ENCODE measurements around the gene ASB18. TPM values are rescaled to one million over a fixed set of nuclear protein-coding genes. Genes with fewer than 3 reads are reported as not detected.

Gene ASB18
- total RNA-seq, 1 donor from 2014 or later = not detected

DNA sequence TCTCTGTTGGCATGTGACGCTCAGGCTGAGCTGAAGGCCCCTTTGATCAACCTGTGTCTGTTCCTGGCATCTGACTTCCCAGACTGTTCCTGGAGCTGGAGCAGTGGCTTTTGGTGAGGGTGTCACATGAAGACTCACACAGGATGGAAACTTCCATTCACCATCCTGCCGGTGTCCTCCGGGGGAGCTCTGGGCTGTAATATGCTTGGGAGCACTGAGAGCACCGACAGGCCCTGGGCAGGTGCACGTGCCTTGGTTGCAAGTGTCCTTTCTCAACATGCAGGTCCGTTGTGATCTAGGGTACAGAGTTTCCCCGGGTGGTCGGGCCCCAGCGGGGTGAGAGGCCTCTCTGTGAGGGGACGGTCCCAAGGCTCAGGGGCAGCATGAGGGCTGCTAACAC, 71.2 kb downstream of the ASB18 start:
- Mint-ChIP-seq H3K36me3 (ENCODE audit: low read depth) (no peaks in the 10 kb centered on the region), H3K9me3 (no peaks in the 10 kb centered on the region), H3K4me3 (no peak overlapping the region), H3K4me1 (no peaks in the 10 kb centered on the region), H3K27ac (no peak overlapping the region), H3K27me3 (no peaks in the 10 kb centered on the region)
- no peak for DNase-seq
- no peak for ATAC-seq (ENCODE audit: low read depth)
- intact Hi-C loops (cut with micrococcal nuclease) = no loop called here
- POLR2A ChIA-PET = no interaction called here
- CTCF ChIA-PET = no interaction called here
- TF ChIP-seq, protein P1, sequence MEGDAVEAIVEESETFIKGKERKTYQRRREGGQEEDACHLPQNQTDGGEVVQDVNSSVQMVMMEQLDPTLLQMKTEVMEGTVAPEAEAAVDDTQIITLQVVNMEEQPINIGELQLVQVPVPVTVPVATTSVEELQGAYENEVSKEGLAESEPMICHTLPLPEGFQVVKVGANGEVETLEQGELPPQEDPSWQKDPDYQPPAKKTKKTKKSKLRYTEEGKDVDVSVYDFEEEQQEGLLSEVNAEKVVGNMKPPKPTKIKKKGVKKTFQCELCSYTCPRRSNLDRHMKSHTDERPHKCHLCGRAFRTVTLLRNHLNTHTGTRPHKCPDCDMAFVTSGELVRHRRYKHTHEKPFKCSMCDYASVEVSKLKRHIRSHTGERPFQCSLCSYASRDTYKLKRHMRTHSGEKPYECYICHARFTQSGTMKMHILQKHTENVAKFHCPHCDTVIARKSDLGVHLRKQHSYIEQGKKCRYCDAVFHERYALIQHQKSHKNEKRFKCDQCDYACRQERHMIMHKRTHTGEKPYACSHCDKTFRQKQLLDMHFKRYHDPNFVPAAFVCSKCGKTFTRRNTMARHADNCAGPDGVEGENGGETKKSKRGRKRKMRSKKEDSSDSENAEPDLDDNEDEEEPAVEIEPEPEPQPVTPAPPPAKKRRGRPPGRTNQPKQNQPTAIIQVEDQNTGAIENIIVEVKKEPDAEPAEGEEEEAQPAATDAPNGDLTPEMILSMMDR (IDR thresholded peaks at IDR 0.05) = no peak

DNA sequence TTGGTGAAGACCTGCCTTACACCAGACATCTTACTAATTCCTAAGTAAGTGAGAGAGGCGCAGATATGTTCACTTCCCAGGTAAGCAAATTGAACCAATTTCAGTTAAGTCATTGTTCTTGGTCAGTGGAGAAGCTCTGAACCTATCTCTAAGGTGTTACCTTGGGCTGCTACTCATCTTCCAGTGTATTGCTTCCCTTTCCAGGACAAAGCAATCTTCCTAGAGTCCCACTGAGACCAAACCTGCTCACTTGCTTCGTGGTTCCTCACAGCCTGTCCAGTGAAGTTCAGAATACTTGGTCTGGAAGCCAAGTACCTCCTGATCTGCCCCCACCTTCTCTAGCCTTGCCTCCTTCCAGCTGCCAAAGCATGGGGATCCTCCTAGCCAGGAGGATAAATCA, 73.5 kb downstream of the ASB18 start:
- Mint-ChIP-seq H3K4me1 (no peaks in the 10 kb centered on the region), H3K27me3 (peaks cover 2% of the 10 kb centered on the region), H3K36me3 (ENCODE audit: low read depth) (no peaks in the 10 kb centered on the region), H3K9me3 (no peaks in the 10 kb centered on the region), H3K4me3 (no peak overlapping the region), H3K27ac (no peak overlapping the region)
- POLR2A ChIA-PET = no interaction called here
- TF ChIP-seq, protein P1 (IDR thresholded peaks at IDR 0.05) = no peak
- intact Hi-C loops (cut with micrococcal nuclease) = no loop called here
- CTCF ChIA-PET = no interaction called here
- no peak for ATAC-seq (ENCODE audit: low read depth)
- no peak for DNase-seq

DNA sequence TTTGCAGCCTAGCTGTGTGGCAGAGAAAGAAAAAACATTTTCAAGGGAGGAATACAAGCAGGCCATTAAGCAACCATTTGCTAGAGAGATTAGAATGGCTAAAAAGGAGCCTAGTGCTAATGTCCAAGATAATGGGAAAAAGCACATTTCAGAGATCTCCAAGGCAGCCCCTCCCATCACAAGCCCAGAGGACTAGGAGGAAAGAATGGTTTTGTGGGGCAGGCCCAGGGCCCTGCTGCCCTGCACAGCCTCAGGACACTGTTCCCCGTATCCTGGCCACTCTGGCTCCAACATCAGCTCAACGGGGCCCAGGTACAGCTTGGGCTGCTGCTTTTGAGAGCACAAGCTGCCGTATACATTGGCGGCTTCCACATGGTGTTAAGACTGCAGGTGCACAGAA, 79.5 kb downstream of the ASB18 start:
- H3K4me1 Mint-ChIP-seq = no peaks in the 10 kb centered on the region
- H3K27me3 Mint-ChIP-seq = peaks cover 40% of the 10 kb centered on the region
- TF ChIP-seq, protein P1 (IDR thresholded peaks at IDR 0.05) = no peak
- POLR2A ChIA-PET = no interaction called here
- no peak overlapping the region for H3K27ac Mint-ChIP-seq
- CTCF ChIA-PET = no interaction called here
- no peak for DNase-seq
- H3K9me3 Mint-ChIP-seq = no peaks in the 10 kb centered on the region
- no peak overlapping the region for H3K4me3 Mint-ChIP-seq
- intact Hi-C loops (cut with micrococcal nuclease) = no loop called here
- no peak for ATAC-seq (ENCODE audit: low read depth)
- no peaks in the 10 kb centered on the region for H3K36me3 Mint-ChIP-seq (ENCODE audit: low read depth)

DNA sequence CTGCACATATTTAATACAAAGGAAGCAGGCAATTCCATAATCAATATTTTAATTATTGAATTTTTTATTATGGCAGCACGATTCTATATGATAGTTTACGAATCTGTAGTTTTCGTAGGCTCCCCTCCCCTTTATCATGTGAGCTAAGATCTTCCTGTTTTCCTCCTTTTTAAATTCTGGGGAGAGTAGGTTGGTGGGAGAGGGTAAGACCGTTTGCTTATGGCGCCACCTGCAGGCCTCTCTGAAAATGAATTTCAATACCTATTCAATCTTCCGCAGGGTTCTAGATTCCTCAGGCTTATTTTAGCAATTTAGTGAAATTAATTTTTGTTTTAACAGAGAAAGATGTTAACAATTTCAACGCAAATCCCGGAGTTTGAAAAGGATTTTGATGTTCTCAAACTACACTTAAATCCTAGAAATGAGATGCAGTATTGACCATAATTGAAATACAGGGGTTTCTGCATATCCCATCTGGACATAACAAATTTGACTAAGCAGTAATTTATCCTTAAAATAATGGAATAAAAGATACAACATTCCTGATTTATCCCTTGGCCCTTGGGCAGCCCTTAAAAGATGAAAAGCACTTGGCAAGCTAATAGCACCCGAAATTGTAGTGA, 83.3 kb downstream of the ASB18 start:
- no peak overlapping the region for H3K27ac Mint-ChIP-seq
- TF ChIP-seq, protein P1 (IDR thresholded peaks at IDR 0.05) = no peak
- ATAC-seq (ENCODE audit: low read depth) (no peak), DNase-seq (no peak)
- intact Hi-C loops (cut with micrococcal nuclease) = loop anchor here (2.0 kb wide), 1 partner anchor 402 kb away; no protein-coding TSS in a partner anchor
- no peak overlapping the region for H3K4me3 Mint-ChIP-seq
- H3K4me1 Mint-ChIP-seq = peaks cover 5% of the 10 kb centered on the region
- ChIA-PET POLR2A (no interaction called here), CTCF (no interaction called here)
- H3K9me3 Mint-ChIP-seq = no peaks in the 10 kb centered on the region
- H3K36me3 Mint-ChIP-seq (ENCODE audit: low read depth) = no peaks in the 10 kb centered on the region
- peaks cover 51% of the 10 kb centered on the region for H3K27me3 Mint-ChIP-seq

DNA sequence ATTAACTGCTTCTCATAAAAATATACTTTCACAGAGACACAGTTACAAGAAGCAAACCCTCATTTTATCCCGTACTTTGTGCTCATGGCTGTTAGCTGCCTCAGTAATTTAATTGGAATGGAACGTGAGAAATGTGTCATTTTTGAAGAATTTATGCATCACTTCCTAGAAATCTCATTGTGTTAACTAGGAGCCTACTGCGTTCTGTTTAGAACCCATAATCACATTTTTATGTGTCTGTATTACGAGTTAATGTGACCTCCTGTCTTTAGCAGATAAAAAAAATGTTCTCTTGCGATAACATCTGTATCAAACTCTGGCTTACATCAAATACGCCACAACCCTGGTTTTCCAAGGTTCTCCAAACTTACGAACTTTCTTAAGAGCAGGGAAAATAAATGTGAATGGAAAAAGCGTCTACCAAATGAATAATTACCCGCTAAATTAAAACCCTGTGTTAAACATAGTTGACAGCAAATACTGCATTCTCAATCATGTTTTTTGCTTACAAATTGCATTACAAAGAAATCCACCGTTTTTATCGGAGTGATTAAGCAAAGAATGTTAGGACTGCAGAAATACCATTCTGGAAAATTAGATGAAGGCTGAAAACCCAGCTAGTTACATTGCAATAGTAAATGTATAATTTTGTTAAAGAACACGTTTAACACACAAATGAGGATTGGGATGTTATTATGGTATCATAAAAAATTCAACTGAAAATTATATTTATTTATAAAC, 84.0 kb downstream of the ASB18 start:
- intact Hi-C loops (cut with micrococcal nuclease) = loop anchor here (2.0 kb wide), 1 partner anchor 401 kb away; no protein-coding TSS in a partner anchor
- Mint-ChIP-seq H3K4me3 (no peak overlapping the region), H3K27me3 (peaks cover 55% of the 10 kb centered on the region), H3K4me1 (peaks cover 5% of the 10 kb centered on the region), H3K36me3 (ENCODE audit: low read depth) (no peaks in the 10 kb centered on the region), H3K9me3 (no peaks in the 10 kb centered on the region), H3K27ac (no peak overlapping the region)
- ATAC-seq (ENCODE audit: low read depth) = no peak
- TF ChIP-seq, protein P1 (IDR thresholded peaks at IDR 0.05) = no peak
- POLR2A ChIA-PET = no interaction called here
- DNase-seq = no peak
- CTCF ChIA-PET = interaction anchor here (1.5 kb wide), 1 partner anchor 401 kb away, joined by 4 read pairs; no protein-coding TSS in a partner anchor

Measured in activated B cell treated with CpG ODN at 0.5 μM for 24 hours (primary cell).